Measurements from ENCODE around the gene PTPRD. TPM values are rescaled to one million over a fixed set of nuclear protein-coding genes. Genes with fewer than 3 reads are reported as not detected.
"Not testable (repeated sequence)": the region's sequence is repeated elsewhere in the genome, so short reads cannot be mapped to it uniquely, and the experiment has no call there.

PTPRD gene
- total RNA-seq, 4 donors from 2014 or later: 0.78 to 11.7 (median 1.6) TPM

- H3K4me1 ChIP-seq: no peaks in the 10 kb centered on the region
- no peak for DNase-seq
- in situ Hi-C loops (cut with MboI; ENCODE audit: low sequenced_read_pairs in 4 of 4): no loop called here
- no peaks in the 10 kb centered on the region for H3K36me3 ChIP-seq
- H3K4me3 ChIP-seq: no peak overlapping the region
- ATAC-seq: no peak
- H3K27me3 ChIP-seq: no peaks in the 10 kb centered on the region
- H3K27ac ChIP-seq: no peak overlapping the region
- intact Hi-C loops (cut with DNase I; ENCODE audit: low total_unique reads): no loop called here
- no peaks in the 10 kb centered on the region for H3K9me3 ChIP-seq
- TF ChIP-seq POLR2A (IDR thresholded peaks at IDR 0.05) (no peak), CTCF (IDR thresholded peaks at IDR 0.05 in 4 of 5, conservative IDR thresholded peaks at IDR 0.05 in 1 of 5) (no peak)
These were observed 1504.2 kb downstream of the PTPRD start for GRCh38 chr9:9108641-9109040.

- TF ChIP-seq CTCF (IDR thresholded peaks at IDR 0.05 in 4 of 5, conservative IDR thresholded peaks at IDR 0.05 in 1 of 5) (no peak), POLR2A (IDR thresholded peaks at IDR 0.05) (no peak)
- no peaks in the 10 kb centered on the region for H3K4me1 ChIP-seq
- intact Hi-C loops (cut with DNase I; ENCODE audit: low total_unique reads) (no loop called here), in situ Hi-C loops (cut with MboI; ENCODE audit: low sequenced_read_pairs in 4 of 4) (no loop called here)
- no peak overlapping the region for H3K27ac ChIP-seq
- H3K4me3 ChIP-seq: no peak overlapping the region
- ATAC-seq: no peak
- H3K36me3 ChIP-seq: no peaks in the 10 kb centered on the region
- H3K27me3 ChIP-seq: no peaks in the 10 kb centered on the region
- DNase-seq: no peak
- no peaks in the 10 kb centered on the region for H3K9me3 ChIP-seq
These were observed 1510.5 kb downstream of the PTPRD start for GRCh38 chr9:9102295-9102694.

GRCh38 chr9:9100070-9100469 is 1512.7 kb downstream of the PTPRD start:
- H3K27me3 ChIP-seq: no peaks in the 10 kb centered on the region
- intact Hi-C loops (cut with DNase I; ENCODE audit: low total_unique reads) (no loop called here), in situ Hi-C loops (cut with MboI; ENCODE audit: low sequenced_read_pairs in 4 of 4) (no loop called here)
- no peaks in the 10 kb centered on the region for H3K36me3 ChIP-seq
- no peaks in the 10 kb centered on the region for H3K4me1 ChIP-seq
- TF ChIP-seq CTCF (IDR thresholded peaks at IDR 0.05 in 4 of 5, conservative IDR thresholded peaks at IDR 0.05 in 1 of 5): no peak
- TF ChIP-seq POLR2A (IDR thresholded peaks at IDR 0.05): no peak
- H3K9me3 ChIP-seq: no peaks in the 10 kb centered on the region
- DNase-seq: no peak
- no peak overlapping the region for H3K27ac ChIP-seq
- no peak for ATAC-seq
- no peak overlapping the region for H3K4me3 ChIP-seq

GRCh38 chr9:9099646-9100045 is 1513.2 kb downstream of the PTPRD start:
- H3K9me3 ChIP-seq: no peaks in the 10 kb centered on the region
- DNase-seq (no peak), ATAC-seq (no peak)
- H3K36me3 ChIP-seq: no peaks in the 10 kb centered on the region
- no peaks in the 10 kb centered on the region for H3K27me3 ChIP-seq
- H3K4me1 ChIP-seq: no peaks in the 10 kb centered on the region
- in situ Hi-C loops (cut with MboI; ENCODE audit: low sequenced_read_pairs in 4 of 4): no loop called here
- intact Hi-C loops (cut with DNase I; ENCODE audit: low total_unique reads): no loop called here
- no peak overlapping the region for H3K27ac ChIP-seq
- no peak overlapping the region for H3K4me3 ChIP-seq
- TF ChIP-seq POLR2A (IDR thresholded peaks at IDR 0.05) (no peak), CTCF (IDR thresholded peaks at IDR 0.05 in 4 of 5, conservative IDR thresholded peaks at IDR 0.05 in 1 of 5) (no peak)

- H3K4me3 ChIP-seq; DNase-seq; H3K4me1 ChIP-seq; intact Hi-C loops (cut with DNase I; ENCODE audit: low total_unique reads); ATAC-seq; H3K27me3 ChIP-seq; H3K9me3 ChIP-seq; H3K27ac ChIP-seq; H3K36me3 ChIP-seq; in situ Hi-C loops (cut with MboI; ENCODE audit: low sequenced_read_pairs in 4 of 4): not testable (repeated sequence)
These were observed 1515.5 kb downstream of the PTPRD start for GRCh38 chr9:9097254-9097653.
